ENCODE data around the gene RPL35.

Gene RPL35

DNA sequence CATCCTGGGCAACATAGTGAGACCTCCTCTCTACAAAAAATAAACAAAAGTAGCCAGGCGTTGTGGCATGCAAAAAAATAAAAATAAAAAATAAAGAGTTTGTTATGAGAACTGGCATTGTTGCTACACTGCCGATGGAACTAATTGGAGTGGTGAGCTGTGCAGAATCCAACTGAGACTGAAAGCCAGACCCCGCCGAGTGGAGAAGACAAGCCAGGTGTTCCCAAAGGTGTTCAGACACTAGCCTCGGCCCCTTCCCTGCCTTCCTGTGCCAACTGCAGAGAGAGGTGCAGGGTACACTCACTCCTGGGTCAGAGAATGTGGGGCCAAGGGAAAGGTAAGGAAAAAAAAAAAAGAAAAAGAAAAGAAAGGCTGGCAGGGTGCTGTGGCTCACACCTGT lies 46.2 kb downstream of the RPL35 start:
- DNase-seq, result no peak

DNA sequence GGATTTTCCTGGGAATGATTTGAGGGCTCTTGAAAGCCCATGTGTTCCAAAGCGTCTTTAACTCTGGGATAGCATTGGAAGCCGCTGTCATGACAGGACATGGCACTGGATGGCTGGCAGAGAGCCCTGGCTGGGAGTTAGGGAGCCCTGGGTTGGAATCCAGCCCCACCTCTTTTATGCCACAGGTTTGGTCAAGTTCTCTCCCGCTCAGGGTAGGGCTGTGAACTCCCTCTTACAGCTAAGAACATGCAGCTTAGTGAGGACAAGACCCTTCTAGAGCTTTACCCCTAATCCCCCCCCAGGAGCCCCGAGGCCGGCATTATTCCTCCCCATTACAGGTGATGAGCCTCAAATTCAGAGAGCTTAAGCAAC lies 47.6 kb downstream of the RPL35 start:
- DNase-seq, result no peak

DNA sequence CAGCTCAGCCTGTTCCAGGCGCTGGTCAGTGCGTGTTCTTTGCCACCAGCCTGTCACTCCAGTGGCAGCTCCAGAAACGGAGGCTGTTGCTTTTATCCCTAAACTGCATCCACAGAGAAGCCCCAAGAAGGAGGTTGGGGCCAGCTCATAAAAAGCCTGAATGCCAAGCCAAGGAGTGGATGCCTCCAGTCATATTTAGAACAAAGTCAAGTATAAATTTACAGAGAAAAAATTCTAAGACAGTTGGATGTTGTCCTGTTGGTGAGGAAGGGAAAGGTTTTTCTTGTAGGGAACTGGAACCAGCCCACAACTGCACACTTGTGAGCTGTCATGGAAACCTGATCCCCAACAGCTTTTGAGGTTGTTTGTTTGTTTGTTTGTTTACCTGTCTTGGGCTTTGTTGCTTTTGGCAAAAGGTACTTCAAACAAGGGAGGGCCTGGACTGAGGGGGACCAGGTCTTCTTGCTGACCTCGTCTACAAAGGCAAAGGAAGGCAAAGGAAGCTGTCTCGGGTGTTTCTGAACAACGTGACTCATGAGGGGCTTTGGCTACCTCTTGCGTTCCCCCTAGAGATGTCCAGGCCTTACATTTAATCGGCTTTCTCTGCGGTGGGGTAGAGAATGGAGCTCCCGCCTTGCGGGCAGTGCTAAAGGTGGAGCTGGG lies 48.1 kb downstream of the RPL35 start:
- no peak for DNase-seq

DNA sequence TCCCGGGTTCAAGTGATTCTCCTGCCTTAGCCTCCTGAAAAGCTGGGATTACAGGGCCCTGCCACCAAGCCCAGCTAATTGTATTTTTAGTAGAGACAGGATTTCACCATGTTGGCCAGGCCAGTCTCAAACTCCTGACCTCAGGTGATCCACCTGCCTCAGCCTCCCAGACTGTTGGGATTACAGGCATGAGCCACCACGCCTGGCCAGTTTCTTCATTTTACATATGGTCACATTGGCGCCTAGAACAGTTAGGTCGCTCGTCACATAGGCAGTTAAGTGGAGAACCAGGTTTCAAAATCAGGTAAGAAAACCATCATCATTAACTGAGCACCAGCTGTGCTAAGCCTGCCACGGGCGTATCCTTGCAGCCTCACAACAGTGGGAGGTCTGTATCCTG lies 48.7 kb downstream of the RPL35 start:
- no peak for DNase-seq

GRCh38 chr9:124812441-124812876 lies 49.3 kb downstream of the RPL35 start:
- DNase-seq, result no peak

- no peak for DNase-seq
Measured at GRCh38 chr9:124810663-124811355, 50.9 kb downstream of the RPL35 start.

DNA sequence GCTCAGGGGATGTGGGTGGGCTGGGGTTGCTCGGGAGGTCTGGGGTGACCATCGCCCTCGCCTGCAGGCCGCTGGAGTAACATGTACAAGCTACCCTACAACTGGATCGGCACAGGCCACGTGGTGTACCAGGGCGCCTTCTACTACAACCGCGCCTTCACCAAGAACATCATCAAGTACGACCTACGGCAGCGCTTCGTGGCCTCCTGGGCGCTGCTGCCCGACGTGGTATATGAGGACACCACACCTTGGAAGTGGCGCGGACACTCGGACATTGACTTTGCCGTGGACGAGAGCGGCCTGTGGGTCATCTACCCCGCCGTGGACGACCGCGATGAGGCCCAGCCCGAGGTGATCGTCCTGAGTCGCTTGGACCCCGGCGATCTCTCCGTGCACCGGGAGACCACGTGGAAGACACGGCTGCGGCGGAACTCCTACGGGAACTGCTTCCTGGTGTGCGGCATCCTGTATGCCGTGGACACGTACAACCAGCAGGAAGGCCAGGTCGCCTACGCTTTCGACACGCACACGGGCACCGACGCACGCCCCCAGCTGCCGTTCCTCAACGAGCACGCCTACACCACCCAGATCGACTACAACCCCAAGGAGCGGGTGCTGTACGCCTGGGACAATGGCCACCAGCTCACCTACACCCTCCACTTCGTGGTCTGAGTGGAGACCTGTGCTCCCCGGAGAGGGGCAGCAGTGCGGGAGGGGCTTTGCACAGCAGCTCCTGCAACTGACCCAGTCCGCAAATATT lies 51.8 kb downstream of the RPL35 start:
- DNase-seq, result no peak

- no peak for DNase-seq
Measured at GRCh38 chr9:124809211-124809610, 52.5 kb downstream of the RPL35 start.

- DNase-seq, result no peak
Measured at GRCh38 chr9:124808246-124808956, 53.4 kb downstream of the RPL35 start.

Measured in activated effector memory CD4-positive, alpha-beta T cell treated with anti-CD3 and anti-CD28 coated beads, Interleukin-2, amount 50 U/mL, for 16 hours (primary cell).